Retina (tissue), 1 donor: Measurements from ENCODE around the gene SCAF1.
"Not testable (repeated sequence)": the region's sequence is repeated elsewhere in the genome, so short reads cannot be mapped to it uniquely, and the experiment has no call there.

Experiments
- DNase-seq: peaks from one replicate; pipeline ENCODE4 v3.0.0-alpha.2; 2016

Gene SCAF1

DNA sequence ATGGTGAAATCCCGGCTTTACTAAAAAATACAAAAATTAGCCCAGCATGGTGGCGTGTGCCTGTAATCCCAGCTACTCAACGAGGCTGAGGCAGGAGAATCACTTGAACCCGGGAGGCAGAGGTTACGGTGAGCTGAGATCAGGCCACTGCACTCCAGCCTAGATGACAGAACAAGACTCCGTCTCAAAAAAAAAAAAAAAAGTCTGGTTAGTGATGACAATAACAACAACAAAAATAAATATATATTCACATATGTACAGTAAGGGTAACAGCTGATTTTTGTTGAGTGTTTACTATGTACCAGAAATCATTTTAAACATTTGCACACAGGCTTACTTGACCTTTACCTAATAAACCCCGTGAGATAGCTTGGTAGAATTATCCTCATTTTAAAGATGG, 25.1 kb upstream of the SCAF1 start:
- no peak for DNase-seq

DNA sequence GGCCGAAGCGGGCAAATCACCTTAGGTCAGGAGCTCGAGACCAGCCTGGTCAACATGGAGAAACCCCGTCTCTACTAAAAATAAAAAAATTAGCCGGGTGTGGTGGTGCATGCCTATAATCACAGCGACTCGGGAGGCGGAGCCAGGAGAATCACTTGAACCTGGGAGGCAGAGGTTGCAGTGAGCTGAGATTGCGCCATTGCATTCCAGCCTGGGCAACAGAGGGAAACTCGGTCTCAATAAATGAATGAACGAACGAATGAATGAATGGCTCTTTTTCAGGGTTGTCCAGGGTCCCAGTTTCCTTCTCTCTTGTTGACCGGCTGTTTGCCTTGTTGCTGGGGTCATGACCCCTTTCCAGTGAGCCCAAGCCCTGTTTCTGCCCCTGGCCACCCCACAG, 24.1 kb upstream of the SCAF1 start:
- DNase-seq: not testable (repeated sequence)

DNA sequence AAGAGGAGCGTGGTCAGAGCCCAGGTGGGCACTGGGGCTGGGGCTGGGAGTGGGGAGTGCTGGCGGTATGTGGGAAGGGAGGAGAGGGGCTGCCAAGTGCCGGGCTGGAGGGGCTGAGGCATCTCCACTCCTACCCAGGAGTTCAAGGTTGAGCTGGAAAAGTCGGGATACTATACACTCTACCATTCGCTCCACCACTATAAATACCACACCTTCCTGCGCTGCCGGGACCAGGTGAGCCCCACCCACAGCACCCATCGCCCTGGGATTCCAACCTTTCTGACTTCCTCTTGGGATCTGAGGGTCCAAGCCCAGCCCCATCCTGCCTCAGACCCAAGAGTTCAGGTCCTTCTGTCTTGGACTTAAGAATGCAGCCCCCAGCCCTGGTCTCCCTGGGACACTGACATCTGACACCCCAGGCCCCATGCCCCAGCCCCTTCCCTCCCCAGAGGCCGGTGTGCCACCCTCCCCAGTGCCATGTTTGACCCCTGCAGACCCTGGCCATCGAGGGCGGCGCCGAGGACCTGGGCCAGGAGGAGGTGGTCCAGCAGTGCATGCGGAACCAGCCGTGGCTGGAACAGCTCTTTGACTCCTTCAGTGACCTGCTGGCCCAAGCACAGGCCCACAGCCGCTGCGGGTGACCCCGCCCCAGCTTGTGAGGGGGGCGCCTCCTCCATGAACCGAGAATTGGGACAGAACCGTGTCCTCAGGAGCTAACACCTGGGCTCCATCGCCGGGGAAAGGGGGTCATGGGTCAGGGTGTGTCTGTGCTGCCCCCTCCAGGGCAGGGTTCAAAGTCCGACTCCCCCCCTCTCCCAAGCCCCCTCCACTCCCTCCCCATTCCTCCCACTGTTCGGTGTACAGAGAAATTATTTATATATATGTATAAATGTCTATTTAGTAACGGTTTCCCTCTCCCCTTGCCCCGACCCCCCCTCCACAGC, 16.8 kb upstream of the SCAF1 start:
- no peak for DNase-seq

DNA sequence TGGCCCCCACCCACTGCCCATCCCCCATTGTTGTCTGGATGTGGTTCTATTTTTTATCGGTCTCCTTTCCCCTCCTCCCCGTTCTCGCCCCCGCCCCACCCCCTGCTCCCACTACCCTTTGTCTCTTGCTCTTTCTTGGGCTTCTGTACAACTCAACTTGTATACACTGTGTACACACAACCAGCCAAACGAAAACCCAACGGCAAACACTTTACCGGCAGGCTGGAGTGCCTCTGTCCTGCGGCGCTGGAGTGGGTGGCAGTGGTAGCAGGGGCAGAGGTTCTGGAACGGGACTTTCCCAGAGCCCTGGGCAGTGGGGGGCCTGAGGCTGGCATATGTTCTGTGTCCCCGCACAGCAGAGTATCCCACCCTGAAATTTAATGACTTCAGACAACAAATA, 15.8 kb upstream of the SCAF1 start:
- DNase-seq: no peak

DNA sequence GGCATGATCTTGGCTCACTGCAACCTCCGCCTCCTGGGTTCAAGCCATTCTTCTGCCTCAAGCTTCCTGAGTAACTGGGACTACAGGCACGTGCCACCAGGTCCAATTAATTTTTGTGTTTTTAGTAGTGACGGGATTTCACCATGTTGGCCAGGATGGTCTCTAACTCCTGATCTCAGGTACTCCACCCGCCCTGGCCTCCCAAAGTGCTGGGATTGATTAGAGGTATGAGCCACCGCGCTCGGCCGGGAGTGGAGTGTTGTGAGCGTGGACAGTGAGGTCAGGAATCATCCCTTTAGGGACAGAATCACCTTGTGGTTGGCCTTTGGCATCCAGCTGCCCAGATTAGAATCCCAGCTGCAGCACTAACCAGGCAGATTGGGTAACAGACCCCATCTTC, 12.3 kb upstream of the SCAF1 start:
- DNase-seq: no peak

DNA sequence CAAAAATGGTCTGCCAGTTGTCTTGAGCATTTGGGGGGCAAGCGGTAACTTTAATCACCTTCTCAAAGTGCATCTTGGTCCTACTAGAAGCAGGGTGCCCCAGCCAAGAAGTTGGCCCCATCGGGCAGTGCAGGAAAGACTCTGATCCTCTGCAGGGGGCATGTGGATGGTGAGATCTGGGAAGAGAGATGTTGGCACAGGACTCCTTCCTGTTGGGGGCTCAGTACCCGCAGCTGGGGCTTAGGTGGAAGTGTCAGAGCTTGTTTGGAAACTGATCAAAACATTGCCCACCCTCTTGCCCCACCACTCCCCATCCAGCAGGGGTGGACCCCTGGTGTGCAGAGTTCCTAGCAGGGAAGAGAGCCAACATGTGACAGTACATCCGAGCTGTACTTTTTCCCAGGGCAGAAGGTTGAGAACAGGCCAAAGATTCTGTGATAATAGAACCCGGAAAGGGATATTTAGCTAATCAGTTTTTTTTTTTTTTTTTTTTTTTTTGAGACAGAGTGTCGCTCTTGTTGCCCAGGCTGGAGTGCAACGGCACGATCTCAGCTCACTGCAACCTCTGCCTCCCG, 10.9 kb upstream of the SCAF1 start:
- no peak for DNase-seq

DNA sequence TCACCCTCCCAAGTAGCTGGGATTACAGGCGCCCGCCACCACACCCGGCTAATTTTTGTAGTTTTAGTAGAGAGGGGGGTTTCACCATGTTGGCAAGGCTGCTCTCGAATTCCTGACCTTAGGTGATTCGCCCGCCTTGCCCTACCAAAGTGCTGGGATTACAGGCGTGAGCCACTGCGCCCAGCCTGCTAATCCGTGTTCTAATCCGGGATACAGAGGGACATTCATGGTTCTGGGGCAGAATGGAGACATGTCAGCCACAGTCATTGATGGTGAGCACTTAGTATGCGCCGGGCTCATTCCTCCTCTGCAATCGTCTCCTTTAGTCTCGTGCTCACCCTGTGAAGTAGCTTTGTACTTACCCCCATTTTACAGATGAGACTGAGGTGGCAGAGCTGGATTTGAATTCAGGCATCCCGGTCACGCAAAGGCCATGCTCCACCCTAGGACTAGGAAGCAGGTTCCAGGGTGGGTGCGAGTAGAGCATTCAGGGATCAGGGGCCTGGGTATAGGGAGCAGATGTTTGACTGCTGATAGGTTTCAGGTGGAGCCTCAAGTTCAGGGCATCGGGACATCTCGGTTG, 10.3 kb upstream of the SCAF1 start:
- DNase-seq: no peak

DNA sequence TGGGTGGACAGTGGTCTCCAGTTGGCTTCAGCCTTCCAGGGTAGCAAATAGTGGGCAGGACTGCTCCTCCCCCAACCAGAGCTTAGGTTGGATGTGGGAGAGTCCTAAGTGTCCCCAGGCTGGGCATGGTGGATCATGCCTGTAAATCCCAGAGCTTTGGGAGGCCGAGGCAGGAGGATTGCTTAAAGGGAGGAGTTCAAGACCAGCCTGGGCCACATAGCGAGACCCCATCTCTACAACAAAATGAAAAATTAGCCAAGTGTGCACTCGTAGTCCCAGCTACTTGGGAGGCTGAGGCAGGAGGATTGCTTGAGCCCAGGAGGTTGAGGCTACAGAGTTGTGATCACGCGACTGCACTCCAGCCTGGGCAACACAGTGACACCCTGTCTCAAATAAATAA, 9.4 kb upstream of the SCAF1 start:
- no peak for DNase-seq

DNA sequence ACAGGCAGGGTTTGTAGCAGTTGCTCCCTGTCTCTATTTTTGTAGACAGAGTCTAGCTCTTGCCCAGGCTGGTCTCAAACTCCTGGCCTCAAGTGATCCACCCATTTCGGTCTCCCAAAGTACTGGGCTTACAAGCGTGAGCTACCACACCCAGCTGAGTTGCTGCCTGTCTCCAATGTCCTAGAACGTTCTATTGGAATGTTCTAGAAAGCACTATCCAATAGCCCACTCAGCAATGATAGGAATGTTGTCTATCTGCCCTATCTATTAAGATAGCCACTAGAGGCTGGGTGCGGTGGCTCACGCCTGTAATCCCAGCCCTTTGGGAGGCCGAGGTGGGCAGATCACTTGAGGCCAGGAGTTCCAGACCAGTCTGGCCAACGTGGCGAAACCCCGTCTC, 8.7 kb upstream of the SCAF1 start:
- DNase-seq: not testable (repeated sequence)

DNA sequence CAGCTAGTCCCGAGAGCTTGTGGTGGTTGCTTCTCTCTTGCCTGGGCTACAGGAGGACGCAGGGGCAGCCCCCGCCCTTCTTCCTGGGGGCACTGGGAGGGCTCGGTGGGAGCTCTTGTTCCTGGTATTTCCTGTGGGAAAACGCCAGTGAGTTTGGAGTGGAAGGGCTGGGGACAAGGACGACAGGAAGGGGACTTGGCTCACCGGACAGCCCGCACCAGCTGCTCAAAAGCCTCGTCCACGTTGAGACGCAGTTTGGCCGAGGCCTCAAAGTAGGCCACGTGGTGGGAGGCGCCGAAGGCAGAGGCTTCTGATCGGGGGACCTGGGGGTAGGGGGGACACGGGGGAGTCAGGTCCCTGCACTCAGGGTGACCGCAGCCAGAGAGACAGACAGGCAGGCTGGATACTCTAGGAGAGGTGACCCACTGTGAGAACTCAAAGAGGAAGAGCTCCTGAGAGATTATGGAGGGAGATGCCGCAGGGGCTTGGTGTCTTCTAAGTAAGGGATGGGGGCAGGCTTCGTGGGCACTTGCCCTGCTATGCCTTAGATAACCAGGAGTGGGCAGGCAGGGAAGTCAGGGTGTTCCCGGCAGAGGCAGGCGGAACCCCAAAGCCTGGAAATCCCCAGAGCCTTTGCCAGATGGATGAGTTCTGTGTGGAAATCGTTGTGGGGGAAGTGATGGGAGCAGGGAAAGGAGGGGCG, 6.3 kb upstream of the SCAF1 start:
- peak; percentile 43 for DNase-seq

DNA sequence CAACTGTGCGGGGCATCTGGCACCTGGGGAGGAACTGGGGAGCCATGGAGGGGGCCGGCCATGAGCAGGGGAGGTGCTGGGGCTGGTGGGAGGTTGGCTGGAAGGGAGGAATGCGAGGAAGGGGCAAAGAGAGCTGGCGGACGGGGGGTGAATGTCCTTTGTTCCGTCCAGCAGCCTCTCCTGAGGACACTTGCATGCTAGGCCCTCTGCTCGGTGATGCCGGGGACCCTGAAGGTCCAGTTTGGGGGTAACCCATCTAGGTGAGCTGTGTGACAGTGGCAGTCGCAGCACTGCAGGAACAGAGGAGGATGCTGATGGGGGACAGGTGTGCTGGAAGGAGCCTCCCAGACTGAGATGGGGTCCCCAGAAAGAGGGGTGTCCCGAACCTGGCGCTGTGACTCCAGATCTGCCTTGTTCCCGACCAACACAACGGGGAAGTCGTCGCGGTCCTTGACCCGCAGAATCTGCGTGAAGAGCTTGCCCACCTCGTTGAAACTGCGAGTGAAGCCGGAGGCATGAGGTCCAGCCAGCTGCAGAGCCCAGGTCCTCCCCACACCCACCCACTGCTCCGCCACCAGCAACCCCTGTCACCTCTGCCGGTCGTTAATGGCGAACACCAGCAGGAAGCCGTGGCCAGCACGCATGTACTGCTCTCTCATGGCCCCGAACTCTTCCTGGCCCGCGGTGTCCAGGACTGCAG, 5.6 kb upstream of the SCAF1 start:
- DNase-seq: no peak

DNA sequence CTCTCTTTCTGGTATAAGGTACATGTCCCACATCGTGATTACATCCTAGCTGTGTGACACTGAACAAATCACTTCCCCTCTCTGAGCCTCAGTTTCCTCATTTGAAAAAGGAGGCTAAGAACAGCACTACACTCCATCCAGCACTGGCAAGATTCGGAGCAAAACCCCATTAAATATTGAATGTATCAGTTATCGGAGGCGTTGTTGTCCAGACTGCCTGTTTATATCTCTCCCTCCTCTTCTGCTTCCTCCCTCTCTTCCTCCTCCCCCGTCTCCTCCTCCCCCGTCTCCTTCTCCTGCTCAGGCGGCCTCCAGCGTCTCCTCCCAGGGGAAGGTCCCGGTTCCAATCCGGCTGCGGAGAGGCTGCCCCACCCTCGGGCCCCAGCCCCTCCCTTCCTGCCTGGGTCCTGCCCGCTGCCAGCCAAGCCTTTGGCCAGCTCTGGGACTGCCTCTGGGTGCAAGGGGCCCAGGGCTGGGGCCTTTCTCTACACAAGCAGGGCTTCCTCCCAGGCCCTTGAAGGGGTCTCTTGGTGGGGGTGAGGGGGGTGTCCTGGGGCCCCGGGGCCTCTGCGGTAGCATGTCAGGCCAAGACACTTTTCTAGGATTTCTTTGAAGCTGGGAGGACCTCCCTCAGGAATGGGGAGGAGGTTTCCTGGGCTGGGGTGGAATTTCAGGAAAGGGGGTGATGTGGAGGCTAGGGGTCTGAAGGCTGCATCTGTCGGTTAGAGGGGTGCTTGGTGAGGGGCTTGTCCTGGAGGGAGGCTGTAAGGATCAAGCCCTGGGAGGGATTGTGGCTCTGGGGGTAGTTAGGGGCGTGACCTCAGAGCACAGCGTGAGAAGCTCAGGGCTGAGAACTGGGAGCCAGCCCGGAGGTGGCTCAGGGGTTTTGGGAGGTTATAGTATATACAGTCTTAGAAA, 3.9 kb upstream of the SCAF1 start:
- DNase-seq: peak; percentile 35

DNA sequence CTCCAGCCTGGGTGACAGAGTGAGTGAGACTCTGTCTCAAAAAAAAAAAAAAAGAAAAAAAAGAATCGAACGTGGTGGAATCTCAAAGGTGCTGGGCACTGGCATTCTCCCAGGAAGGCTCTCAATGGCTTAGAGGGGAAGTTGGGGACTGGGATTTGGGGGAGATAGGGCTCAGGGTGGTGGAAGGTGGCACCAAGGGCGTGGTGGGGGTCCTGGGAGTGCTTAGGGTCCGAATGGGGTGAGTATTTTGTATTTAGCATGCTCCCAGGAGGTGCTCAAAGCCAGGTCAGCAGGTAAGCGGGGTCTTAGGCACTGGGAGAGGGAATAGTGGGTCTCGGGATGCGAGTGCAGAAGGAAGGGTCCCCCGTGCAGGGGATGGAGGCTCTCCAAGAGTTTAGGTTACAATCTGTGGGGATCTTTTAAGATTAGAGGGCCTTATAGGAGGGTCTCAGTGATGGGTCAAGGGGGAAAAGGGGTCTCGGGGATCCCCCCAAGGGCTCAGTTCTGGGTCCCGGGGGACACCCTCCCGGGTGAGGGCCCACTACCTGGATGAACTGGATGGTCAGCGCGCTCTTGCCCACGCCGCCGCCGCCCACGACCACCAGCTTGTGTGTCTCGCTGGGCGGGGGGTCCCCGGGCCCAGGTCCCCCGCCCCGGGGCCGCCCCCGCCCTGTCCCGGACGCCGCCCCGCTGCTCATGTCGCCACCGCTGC, 2.5 kb upstream of the SCAF1 start:
- peak; percentile 52 for DNase-seq

DNA sequence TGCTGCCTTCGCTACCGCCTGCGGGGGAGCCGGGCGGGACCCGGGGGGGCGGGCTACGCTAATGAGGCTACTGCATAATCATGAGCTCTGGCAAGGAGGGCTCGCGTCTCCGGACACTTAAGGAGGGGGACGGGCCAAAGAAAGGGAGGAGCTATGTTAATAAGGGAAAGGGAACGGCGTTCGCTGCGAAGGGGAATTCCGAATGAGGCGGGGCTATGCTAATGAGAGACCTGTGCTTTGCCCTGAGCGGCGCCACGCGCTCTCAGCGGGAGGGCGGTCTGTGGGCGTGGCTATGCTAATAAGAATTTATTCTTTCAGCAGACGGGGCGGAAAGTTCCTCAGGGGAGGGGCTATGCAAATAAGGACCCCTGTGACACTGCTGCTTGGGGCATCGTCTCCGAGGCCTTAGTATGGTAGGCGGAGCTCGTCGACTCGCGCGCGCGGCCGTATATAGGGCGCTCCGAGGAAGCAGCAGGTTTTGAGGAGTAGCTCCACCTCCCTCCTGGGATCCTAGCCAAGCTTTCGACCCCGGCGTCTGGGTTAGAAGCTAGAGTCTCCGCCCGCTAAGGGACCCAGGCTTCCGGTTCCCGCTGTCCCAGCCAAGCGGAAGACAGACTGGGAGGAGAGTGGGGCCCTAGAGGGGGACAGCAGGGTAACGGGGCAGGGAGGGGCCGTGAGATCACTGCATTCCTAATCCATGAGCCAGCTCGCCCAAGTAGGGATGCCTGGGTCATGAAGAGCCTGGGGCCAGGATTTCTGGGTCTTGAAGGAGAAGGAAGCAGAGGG, 1.7 kb upstream of the SCAF1 start, which contains the start of gene RRAS:
TSS of gene RRAS (minus strand) at position 31 of the 786 bp plus-strand sequence. CDS start 45 bp downstream, outside the sequence.
- DNase-seq: peak; percentile 99

DNA sequence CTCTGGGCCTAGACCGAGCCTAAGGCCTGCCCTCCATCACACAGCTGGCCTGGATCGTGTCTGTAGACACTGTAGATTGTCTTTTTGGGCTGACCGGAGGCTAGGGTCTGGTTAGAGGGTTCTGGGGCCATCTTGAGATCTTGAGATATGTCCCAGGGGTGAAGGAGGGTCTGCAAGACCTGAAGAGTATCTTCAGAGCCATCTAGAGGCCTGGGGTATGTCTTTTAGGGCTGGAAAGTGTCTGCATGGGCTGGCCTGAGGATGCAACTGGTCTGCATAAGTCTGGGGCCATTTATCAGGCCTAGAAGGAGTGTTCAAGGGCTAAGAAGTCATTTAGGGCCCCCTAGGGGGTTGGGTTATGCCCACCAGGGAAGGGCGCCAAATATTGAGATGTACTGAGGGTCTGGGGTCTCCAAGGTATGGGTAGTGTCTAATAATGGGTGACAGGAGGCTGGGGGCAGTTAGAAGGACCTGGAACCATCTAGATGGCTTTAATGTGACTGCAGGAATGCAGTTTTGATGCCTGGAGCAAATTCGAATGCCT, 555 bp downstream of the SCAF1 start:
- DNase-seq: no peak

DNA sequence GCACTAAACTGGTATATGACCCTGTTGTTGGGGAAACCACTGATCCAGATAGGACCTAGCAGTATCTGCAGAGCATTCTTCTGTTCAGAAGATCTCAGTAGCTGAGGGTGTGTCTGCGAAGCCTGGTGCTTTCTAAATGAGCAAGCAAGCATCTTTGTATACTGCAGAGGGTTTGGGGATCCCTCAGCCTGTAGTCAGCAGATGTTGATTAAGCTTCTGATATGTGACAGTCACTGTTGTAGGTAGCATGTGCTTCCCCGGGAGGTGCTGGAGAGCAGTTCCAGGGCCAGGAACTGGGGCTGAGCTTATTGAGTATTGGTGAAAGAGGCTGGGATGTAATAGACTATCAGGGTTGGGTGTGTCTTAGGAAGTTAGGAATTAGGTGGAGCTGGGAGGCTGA, 1.5 kb downstream of the SCAF1 start:
- DNase-seq: no peak

DNA sequence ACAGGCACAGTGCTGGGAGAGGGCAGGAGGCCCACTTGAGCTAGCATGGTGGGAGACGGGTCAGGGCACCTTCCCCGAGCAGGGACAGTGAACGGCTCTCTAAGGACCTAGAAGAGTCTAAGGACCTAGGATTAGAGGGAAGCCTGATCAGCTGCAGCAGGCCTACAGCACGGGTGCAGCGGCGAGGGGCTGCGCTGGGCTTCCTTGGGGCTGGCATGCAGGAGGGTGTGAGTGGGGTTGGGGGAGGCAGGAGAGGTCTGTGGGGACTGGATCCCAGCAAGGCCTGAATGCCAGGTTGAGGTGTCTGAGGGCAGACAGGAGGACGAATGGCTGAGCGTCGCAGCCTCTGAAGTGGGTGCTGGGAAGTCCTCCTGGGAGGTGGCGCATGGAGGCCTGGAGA, 3.6 kb downstream of the SCAF1 start:
- DNase-seq: no peak

DNA sequence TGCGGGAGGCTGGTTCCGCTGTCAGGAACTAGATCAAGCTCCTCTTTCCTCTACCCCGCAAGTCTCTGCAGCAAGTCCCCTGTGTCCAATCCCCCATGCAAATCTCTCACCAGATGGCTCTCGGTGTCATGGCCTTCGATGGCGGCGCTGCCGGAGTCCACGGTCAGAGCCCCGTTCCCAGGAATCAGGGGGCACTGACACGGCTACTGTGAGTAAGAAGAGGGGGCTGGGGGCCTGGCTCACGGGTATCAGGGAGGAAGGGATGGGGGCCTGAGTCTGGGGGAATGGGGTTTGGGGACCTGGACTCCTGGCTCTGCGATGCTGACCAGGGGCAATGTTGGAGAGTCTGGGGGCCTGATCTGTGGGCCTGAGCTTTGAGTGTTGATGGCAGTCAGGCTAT, 4.0 kb downstream of the SCAF1 start:
- DNase-seq: no peak

DNA sequence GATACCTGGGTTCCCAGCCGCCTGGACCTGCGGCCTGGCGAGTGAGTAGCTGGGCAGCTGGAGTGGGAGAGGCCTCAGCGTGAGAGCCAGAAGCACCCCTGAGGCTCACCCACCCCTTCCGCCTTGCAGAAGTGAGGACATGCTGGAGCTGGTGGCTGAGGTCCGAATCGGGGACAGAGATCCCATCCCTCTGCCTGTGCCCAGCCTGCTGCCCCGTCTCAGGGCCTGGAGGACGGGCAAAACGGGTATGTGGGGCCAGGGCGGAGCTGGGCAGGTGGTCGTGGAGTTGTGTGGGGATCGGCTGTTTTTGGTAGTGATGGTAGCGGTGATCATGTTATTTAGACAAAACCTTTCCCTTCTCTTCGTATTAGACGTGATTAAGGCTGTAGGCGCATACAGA, 4.6 kb downstream of the SCAF1 start:
- DNase-seq: no peak
